OCI-LY1 (cell line): Measurements from ENCODE around the gene CCR3.

Experiments
- EZH2 ChIP-seq: fragments of 200-600 bp; sonication (generic), shearing (Covaris generic); IDR thresholded peaks from 2 replicates; pipeline ENCODE4 v1.8.0; 2017; ENCODE audit warnings: borderline replicate concordance, mixed run types, mild to moderate bottlenecking, antibody characterized with exemption, low read length, moderate library complexity, mixed read lengths
- TF ChIP-seq, protein P1 (sequence below): fragments of 200-600 bp; sonication (generic), shearing (Covaris generic); IDR thresholded peaks from 2 replicates; pipeline ENCODE4 v1.5.1; 2017; ENCODE audit warnings: mild to moderate bottlenecking, antibody characterized with exemption, low read length, moderate library complexity, mixed read lengths

DNA sequence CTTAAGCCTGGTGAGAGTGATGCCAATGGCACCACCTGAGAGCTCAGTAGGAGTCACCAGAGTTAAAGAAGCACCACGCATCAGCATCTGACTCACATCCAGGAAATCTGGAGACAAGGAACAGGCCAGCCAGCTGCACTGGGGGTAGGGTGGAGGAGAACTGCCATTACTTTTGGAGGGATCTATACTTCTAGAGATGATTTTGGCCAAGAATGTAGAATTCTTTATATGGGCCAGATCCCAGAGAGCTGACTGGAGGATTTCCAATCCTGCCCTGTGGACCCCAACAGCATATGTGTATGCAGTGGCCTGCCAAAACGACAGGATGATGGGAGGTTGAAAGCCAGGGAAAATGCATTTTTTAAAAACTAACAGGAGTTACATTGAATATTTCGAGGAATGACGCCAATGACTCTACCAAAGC is 29.8 kb downstream of the CCR3 start:
- TF ChIP-seq, protein P1, sequence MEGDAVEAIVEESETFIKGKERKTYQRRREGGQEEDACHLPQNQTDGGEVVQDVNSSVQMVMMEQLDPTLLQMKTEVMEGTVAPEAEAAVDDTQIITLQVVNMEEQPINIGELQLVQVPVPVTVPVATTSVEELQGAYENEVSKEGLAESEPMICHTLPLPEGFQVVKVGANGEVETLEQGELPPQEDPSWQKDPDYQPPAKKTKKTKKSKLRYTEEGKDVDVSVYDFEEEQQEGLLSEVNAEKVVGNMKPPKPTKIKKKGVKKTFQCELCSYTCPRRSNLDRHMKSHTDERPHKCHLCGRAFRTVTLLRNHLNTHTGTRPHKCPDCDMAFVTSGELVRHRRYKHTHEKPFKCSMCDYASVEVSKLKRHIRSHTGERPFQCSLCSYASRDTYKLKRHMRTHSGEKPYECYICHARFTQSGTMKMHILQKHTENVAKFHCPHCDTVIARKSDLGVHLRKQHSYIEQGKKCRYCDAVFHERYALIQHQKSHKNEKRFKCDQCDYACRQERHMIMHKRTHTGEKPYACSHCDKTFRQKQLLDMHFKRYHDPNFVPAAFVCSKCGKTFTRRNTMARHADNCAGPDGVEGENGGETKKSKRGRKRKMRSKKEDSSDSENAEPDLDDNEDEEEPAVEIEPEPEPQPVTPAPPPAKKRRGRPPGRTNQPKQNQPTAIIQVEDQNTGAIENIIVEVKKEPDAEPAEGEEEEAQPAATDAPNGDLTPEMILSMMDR, result no peak
- no peak for TF ChIP-seq EZH2
